Femur (tissue), 1 donor: ENCODE data around the gene AKAP17A.
A peak's percentile ranks its signal among the peaks of the same experiment; 100 is the strongest.

ENCODE experiments used
- DNase-seq: peaks from one replicate; pipeline ENCODE4 v3.0.0-alpha.2; 2017

The AKAP17A gene

GRCh38 chrX:1582686-1583437 is 8.5 kb upstream of the AKAP17A start:
- no peak for DNase-seq

- no peak for DNase-seq
Measured at GRCh38 chrX:1584237-1585011, 7.0 kb upstream of the AKAP17A start.

- DNase-seq, result no peak
Measured at GRCh38 chrX:1587161-1587560, 4.2 kb upstream of the AKAP17A start.

GRCh38 chrX:1589356-1590130 is 1.9 kb upstream of the AKAP17A start:
- DNase-seq, result no peak

- DNase-seq, result peak; percentile 43
Measured at GRCh38 chrX:1591863-1592469, 562 bp downstream of the AKAP17A start.

GRCh38 chrX:1592470-1593142 is 1.2 kb downstream of the AKAP17A start:
- peak; percentile 46 for DNase-seq

GRCh38 chrX:1593286-1594271 is 2.2 kb downstream of the AKAP17A start:
- DNase-seq, result no peak

- DNase-seq, result no peak
Measured at GRCh38 chrX:1595711-1596060, 4.3 kb downstream of the AKAP17A start.

GRCh38 chrX:1596676-1597344 is 5.4 kb downstream of the AKAP17A start:
- no peak for DNase-seq

GRCh38 chrX:1597345-1598020 is 6.1 kb downstream of the AKAP17A start:
- no peak for DNase-seq

GRCh38 chrX:1598021-1598875 is 6.8 kb downstream of the AKAP17A start:
- no peak for DNase-seq

- no peak for DNase-seq
Measured at GRCh38 chrX:1598876-1599790, 7.7 kb downstream of the AKAP17A start.

GRCh38 chrX:1599791-1600405 is 8.5 kb downstream of the AKAP17A start:
- DNase-seq, result no peak

GRCh38 chrX:1600406-1601050 is 9.1 kb downstream of the AKAP17A start:
- no peak for DNase-seq

- DNase-seq, result no peak
Measured at GRCh38 chrX:1601051-1601767, 9.8 kb downstream of the AKAP17A start.

GRCh38 chrX:1601768-1602085 is 10.3 kb downstream of the AKAP17A start:
- DNase-seq, result no peak
